HepG2 (cell line): ENCODE measurements around the gene DHRS4L2. TPM values are rescaled to one million over a fixed set of nuclear protein-coding genes. Genes with fewer than 3 reads are reported as not detected.

Experiments
- AGO1 ChIP-seq: fragments of 200-400 bp; formaldehyde crosslinking; IDR thresholded peaks from 2 replicates; pipeline ENCODE4 v1.6.1; 2017; ENCODE audit warnings: mild to moderate bottlenecking, low read depth, low read length, moderate library complexity; ENCODE audit not compliant: poor library complexity, severe bottlenecking
- ATF3 ChIP-seq: sonication (generic); formaldehyde crosslinking; IDR thresholded peaks from 2 replicates; pipeline ENCODE4 v1.4.0; 2020; ENCODE audit warnings: missing genetic modification reagents
- CAMTA2 ChIP-seq: sonication (generic); formaldehyde crosslinking; IDR thresholded peaks from 2 replicates; pipeline ENCODE4 v1.4.0; 2020; ENCODE audit warnings: mild to moderate bottlenecking, missing genetic modification reagents, borderline replicate concordance
- DRAP1 ChIP-seq: IDR thresholded peaks from 2 replicates; pipeline ENCODE4 v1.6.1; 2016; ENCODE audit warnings: missing genetic modification reagents, missing compliant biosample characterization
- EZH2 ChIP-seq: conservative IDR thresholded peaks from 2 replicates; pipeline ENCODE4 v1.6.1; 2012; ENCODE audit warnings: mild to moderate bottlenecking, low read depth, low read length, moderate library complexity
- KIAA2018 ChIP-seq: sonication (generic); formaldehyde crosslinking; IDR thresholded peaks from 2 replicates; pipeline ENCODE4 v1.5.0; 2020; ENCODE audit warnings: mild to moderate bottlenecking, missing genetic modification reagents, borderline replicate concordance
- MIXL1 ChIP-seq: IDR thresholded peaks from 2 replicates; pipeline ENCODE4 v1.6.1; 2016
- MXD3 ChIP-seq: IDR thresholded peaks from 2 replicates; pipeline ENCODE4 v1.6.1; 2016; ENCODE audit warnings: mild to moderate bottlenecking, missing biosample characterization, missing genetic modification reagents
- SRSF4 ChIP-seq: fragments of 200-400 bp; formaldehyde crosslinking; IDR thresholded peaks from one replicate; pipeline ENCODE4 v1.6.1; 2018; ENCODE audit warnings: mild to moderate bottlenecking, low read depth, low read length, moderate library complexity; ENCODE audit not compliant: poor library complexity, severe bottlenecking
- SRSF9 ChIP-seq: fragments of 200-400 bp; formaldehyde crosslinking; IDR thresholded peaks from 2 replicates; pipeline ENCODE4 v1.6.1; 2018; ENCODE audit warnings: borderline replicate concordance, mild to moderate bottlenecking, low read depth, low read length; ENCODE audit not compliant: insufficient read depth, poor library complexity, severe bottlenecking
- TCF12 ChIP-seq, 2 experiments: fragments of 450-650 bp in 1 of 2; sonication (generic) in 1 of 2; formaldehyde crosslinking in 1 of 2; IDR thresholded peaks; 2 replicates each; pipeline versions ENCODE4 v1.6.1 to v1.8.0; 2017 to 2022; ENCODE audit warnings: antibody characterized with exemption in 1 of 2, mild to moderate bottlenecking in 1 of 2, missing genetic modification reagents in 1 of 2, moderate library complexity in 1 of 2
- ZNF18 ChIP-seq: sonication (generic); formaldehyde crosslinking; IDR thresholded peaks from 2 replicates; pipeline ENCODE4 v1.8.0; 2022; ENCODE audit warnings: mild to moderate bottlenecking, missing genetic modification reagents; ENCODE audit not compliant: insufficient replicate concordance
- ZNF180 ChIP-seq: sonication (generic); formaldehyde crosslinking; IDR thresholded peaks from 2 replicates; pipeline ENCODE4 v1.4.0; 2020; ENCODE audit warnings: low read depth, missing genetic modification reagents, borderline replicate concordance
- ZNF253 ChIP-seq: sonication (generic); formaldehyde crosslinking; IDR thresholded peaks from 2 replicates; pipeline ENCODE4 v1.8.0; 2022; ENCODE audit warnings: mild to moderate bottlenecking, missing genetic modification reagents, borderline replicate concordance
- ZNF292 ChIP-seq: sonication (generic); formaldehyde crosslinking; IDR thresholded peaks from 2 replicates; pipeline ENCODE4 v1.8.1; 2022; ENCODE audit warnings: mild to moderate bottlenecking, low read depth, missing genetic modification reagents, borderline replicate concordance
- ZNF3 ChIP-seq: IDR thresholded peaks from 2 replicates; pipeline ENCODE4 v1.7.0; 2017; ENCODE audit warnings: inconsistent platforms
- ZNF549 ChIP-seq: sonication (generic); formaldehyde crosslinking; IDR thresholded peaks from 2 replicates; pipeline ENCODE4 v1.5.0; 2020; ENCODE audit warnings: missing genetic modification reagents
- polyA plus RNA-seq, 8 experiments: library from polyadenylated mRNA; depleted of rRNA in 3 of 8; stranded (reverse) in 7 of 8; unstranded in 1 of 8; fragments of >200 nt; fragmentation: Illumina TruSeq in 4 of 8; extraction: Trizol in 4 of 8; gene quantifications; 2 replicates each; pipeline versions ENCODE4 v1.2.1 to v1.2.3, GENCODE V29; 2011 to 2016; ENCODE audit warnings: low read depth in 4 of 8, missing spikeins in 1 of 8, mixed read lengths in 1 of 8; ENCODE audit not compliant: insufficient read depth in 1 of 8
- total RNA-seq, 5 experiments: library from RNA; depleted of rRNA; stranded (reverse); fragments of >200 nt; fragmentation: Illumina TruSeq; extraction: Trizol; gene quantifications; 2 replicates each; pipeline ENCODE4 v1.2.3, GENCODE V29; 2016; ENCODE audit warnings: low read depth in 1 of 5

The DHRS4L2 gene
- total and polyA plus RNA-seq, 2 of the 13 experiments (the other 11 are each of a cell fraction or from before 2014, with no cell fraction given), result 24.7 to 38.2 TPM

GRCh38 chr14:23939607-23940326 lies 49.0 kb upstream of the DHRS4L2 start (continued):
- no peak for TF ChIP-seq KIAA2018 (CRISPR knock-in tag)
- TF ChIP-seq SRSF9, result no peak
- no peak for TF ChIP-seq MIXL1 (CRISPR knock-in tag)
- TF ChIP-seq ZNF18 (CRISPR knock-in tag), result no peak
- TF ChIP-seq CAMTA2 (CRISPR knock-in tag), result no peak
- no peak for TF ChIP-seq DRAP1 (CRISPR knock-in tag)
- TF ChIP-seq TCF12 (IDR thresholded peaks at IDR 0.05), result no peak
- TF ChIP-seq TCF12 (CRISPR knock-in tag; IDR thresholded peaks at IDR 0.05), result no peak
- no peak for TF ChIP-seq ZNF549
- no peak for TF ChIP-seq ZNF180 (CRISPR knock-in tag)
- TF ChIP-seq EZH2, result no peak
- no peak for TF ChIP-seq MXD3 (CRISPR knock-in tag)
- TF ChIP-seq SRSF4, result no peak
- no peak for TF ChIP-seq ZNF292 (CRISPR knock-in tag)
- no peak for TF ChIP-seq ZNF253 (CRISPR knock-in tag)
- TF ChIP-seq ATF3, result no peak
- no peak for TF ChIP-seq ZNF3 (CRISPR knock-in tag)
- TF ChIP-seq AGO1, result no peak
